GM19468 (cell line): Measurements from ENCODE around the gene BAIAP2.
"Not testable (repeated sequence)": the region's sequence is repeated elsewhere in the genome, so short reads cannot be mapped to it uniquely, and the experiment has no call there.

Experiments used
- ATAC-seq: cut with Tn5 transposase; IDR thresholded peaks from one replicate; pipeline ENCODE4 v1.9.1; 2021; ENCODE audit warnings: mild to moderate bottlenecking, moderate library complexity, moderate number of reproducible peaks; ENCODE audit not compliant: unreplicated experiment; ENCODE audit errors: extremely low read depth

The BAIAP2 gene

GRCh38 chr17:81148986-81149533 lies 114.1 kb downstream of the BAIAP2 start:
- no peak for ATAC-seq

- no peak for ATAC-seq
Observed at GRCh38 chr17:81150377-81151077, 115.6 kb downstream of the BAIAP2 start.

- no peak for ATAC-seq
Observed at GRCh38 chr17:81151278-81151677, 116.3 kb downstream of the BAIAP2 start.

- ATAC-seq, result no peak
Observed at GRCh38 chr17:81152288-81152828, 117.4 kb downstream of the BAIAP2 start.

- ATAC-seq, result no peak
Observed at GRCh38 chr17:81153340-81153803, 118.4 kb downstream of the BAIAP2 start.

- not testable (repeated sequence) for ATAC-seq
Observed at GRCh38 chr17:81154016-81154415, 119.1 kb downstream of the BAIAP2 start.

- ATAC-seq, result no peak
Observed at GRCh38 chr17:81154961-81155360, 120.0 kb downstream of the BAIAP2 start.

- no peak for ATAC-seq
Observed at GRCh38 chr17:81156866-81157805, 122.2 kb downstream of the BAIAP2 start.

- no peak for ATAC-seq
Observed at GRCh38 chr17:81157848-81158687, 123.1 kb downstream of the BAIAP2 start.

- no peak for ATAC-seq
Observed at GRCh38 chr17:81158688-81159590, 124.0 kb downstream of the BAIAP2 start.

- no peak for ATAC-seq
Observed at GRCh38 chr17:81159611-81160265, 124.8 kb downstream of the BAIAP2 start.

- no peak for ATAC-seq
Observed at GRCh38 chr17:81160306-81160705, 125.4 kb downstream of the BAIAP2 start.

- no peak for ATAC-seq
Observed at GRCh38 chr17:81160747-81161453, 125.9 kb downstream of the BAIAP2 start.

- no peak for ATAC-seq
Observed at GRCh38 chr17:81161536-81161935, 126.6 kb downstream of the BAIAP2 start.

GRCh38 chr17:81161972-81162371 lies 127.0 kb downstream of the BAIAP2 start:
- ATAC-seq, result no peak

- no peak for ATAC-seq
Observed at GRCh38 chr17:81162491-81162890, 127.5 kb downstream of the BAIAP2 start.

- ATAC-seq, result no peak
Observed at GRCh38 chr17:81163051-81163695, 128.2 kb downstream of the BAIAP2 start.
